Suprapubic skin (tissue), 4 donors: ENCODE measurements around the gene CALY.

Source experiments
- CTCF ChIP-seq, 2 donors: fragments of 200-600 bp in 1 of 2; fragments of 450-650 bp in 1 of 2; sonication (generic) in 1 of 2; IDR thresholded peaks; one replicate each; pipeline ENCODE4 v1.5.1; 2016 to 2019; ENCODE audit warnings: antibody characterized with exemption in 2 of 2, mild to moderate bottlenecking in 1 of 2, moderate library complexity in 1 of 2
- POLR2A ChIP-seq, 2 donors: fragments of 450-650 bp; IDR thresholded peaks; one replicate each; pipeline ENCODE4 v1.6.1; 2017; ENCODE audit warnings: antibody characterized with exemption in 2 of 2, mild to moderate bottlenecking in 2 of 2, moderate library complexity in 2 of 2
- POLR2AphosphoS5 ChIP-seq, 3 donors: sonication (generic); formaldehyde crosslinking; IDR thresholded peaks; one replicate each; pipeline ENCODE4 v1.6.1; 2017; ENCODE audit warnings: antibody characterized with exemption in 3 of 3

GRCh38 chr10:133277277-133277992 lies 59.3 kb downstream of the CALY start:
- TF ChIP-seq CTCF (IDR thresholded peaks at IDR 0.05) (no peak), POLR2A (IDR thresholded peaks at IDR 0.05) (no peak), POLR2AphosphoS5 (IDR thresholded peaks at IDR 0.05) (no peak)
